Choroid plexus epithelial cell (primary cell): ENCODE results near the gene PCGF3.

ENCODE experiments used
- DNase-seq: peaks from one replicate; pipeline ENCODE4 v3.0.0-alpha.2; 2010; ENCODE audit warnings: low read depth
- H3K4me3 ChIP-seq: 2 replicates; pipeline ENCODE4 v1.5.1; 2011; ENCODE audit warnings: low read depth, mild to moderate bottlenecking, control low read depth, low read length, moderate library complexity
- TF ChIP-seq, protein P1 (sequence below): conservative IDR thresholded peaks from 2 replicates; pipeline ENCODE4 v1.5.1; 2011; ENCODE audit warnings: low read depth, mild to moderate bottlenecking, control low read depth, inconsistent platforms, low read length, moderate library complexity

PCGF3 gene

GRCh38 chr4:660401-660800 is 45.2 kb upstream of the PCGF3 start:
- TF ChIP-seq, protein P1, sequence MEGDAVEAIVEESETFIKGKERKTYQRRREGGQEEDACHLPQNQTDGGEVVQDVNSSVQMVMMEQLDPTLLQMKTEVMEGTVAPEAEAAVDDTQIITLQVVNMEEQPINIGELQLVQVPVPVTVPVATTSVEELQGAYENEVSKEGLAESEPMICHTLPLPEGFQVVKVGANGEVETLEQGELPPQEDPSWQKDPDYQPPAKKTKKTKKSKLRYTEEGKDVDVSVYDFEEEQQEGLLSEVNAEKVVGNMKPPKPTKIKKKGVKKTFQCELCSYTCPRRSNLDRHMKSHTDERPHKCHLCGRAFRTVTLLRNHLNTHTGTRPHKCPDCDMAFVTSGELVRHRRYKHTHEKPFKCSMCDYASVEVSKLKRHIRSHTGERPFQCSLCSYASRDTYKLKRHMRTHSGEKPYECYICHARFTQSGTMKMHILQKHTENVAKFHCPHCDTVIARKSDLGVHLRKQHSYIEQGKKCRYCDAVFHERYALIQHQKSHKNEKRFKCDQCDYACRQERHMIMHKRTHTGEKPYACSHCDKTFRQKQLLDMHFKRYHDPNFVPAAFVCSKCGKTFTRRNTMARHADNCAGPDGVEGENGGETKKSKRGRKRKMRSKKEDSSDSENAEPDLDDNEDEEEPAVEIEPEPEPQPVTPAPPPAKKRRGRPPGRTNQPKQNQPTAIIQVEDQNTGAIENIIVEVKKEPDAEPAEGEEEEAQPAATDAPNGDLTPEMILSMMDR = no peak
- no peak overlapping the region for H3K4me3 ChIP-seq
- DNase-seq = no peak

DNA sequence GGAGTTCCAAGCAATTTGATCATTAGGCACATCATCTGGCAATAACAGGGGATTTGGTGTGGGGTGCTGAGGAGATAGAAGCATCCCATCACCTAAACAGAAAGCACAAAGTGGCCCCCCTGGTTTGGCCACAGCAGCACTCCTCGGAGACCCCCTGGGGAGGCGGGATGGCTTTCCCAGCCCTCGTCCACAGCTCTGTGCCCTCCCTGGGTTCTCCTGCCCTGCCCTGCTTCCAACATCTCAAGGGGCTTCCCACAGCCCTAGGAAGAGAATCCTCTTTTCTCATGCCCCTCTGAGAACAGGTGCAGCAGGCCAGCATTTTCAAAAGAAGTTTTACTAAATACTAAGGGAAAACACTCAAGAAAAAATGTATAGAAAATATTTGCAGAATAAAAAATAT is 44.4 kb upstream of the PCGF3 start:
- no peak overlapping the region for H3K4me3 ChIP-seq
- TF ChIP-seq, protein P1 = no peak
- DNase-seq = no peak

DNA sequence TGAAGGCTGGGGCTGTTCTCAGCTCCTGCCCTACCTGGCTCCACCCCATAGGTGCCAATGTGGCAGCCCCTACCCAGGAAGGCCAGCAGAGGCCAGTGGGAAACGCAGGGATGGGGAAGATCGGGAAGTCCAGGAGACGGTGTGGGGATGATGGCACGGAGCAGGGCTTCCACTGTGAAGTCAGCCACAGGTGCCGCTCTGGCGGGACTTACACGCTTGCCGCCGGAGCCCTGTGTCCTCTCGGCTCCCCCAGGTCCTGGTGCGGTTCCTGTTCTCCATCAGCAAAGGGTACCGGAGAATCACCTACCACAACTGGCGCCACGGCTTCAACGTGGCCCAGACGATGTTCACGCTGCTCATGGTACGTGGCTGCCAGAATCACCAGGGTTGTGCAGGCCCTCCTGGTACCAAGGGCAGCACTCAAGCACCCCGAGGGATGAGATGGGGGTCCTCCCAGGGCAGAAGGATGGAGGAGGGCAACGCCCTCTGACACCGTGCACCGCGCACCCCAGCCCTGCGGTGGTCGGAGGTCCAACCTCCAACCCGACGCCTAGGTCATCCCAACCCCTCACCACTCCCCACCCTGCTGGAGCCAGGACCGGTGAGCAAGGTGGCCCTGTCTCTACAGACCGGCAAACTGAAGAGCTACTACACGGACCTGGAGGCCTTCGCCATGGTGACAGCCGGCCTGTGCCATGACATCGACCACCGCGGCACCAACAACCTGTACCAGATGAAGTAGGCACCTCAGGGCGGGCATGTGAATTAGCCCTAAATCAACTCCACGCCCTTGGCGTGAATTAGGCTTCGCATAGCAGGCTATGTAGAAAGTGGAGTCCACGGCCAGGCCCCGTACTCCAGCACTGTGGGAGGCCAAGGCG is 43.5 kb upstream of the PCGF3 start:
- TF ChIP-seq, protein P1 = no peak
- H3K4me3 ChIP-seq = no peak overlapping the region
- DNase-seq = no peak

DNA sequence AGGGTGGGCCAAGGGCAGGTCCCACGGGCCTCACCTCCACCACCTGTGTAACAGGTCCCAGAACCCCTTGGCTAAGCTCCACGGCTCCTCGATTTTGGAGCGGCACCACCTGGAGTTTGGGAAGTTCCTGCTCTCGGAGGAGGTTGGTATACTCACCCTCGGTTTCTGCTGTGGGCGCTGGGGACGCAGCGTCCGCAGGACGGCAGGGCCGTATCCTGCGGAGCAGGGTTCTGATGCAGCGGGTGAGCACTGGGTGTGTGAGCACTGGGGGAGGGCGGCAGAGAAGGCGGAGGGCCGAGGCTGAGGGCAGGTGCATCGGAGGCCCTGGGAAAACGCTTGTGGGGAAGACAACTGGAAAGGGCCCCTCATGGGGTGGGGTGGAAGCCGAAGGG is 42.6 kb upstream of the PCGF3 start:
- peak overlapping the region; percentile 51 for H3K4me3 ChIP-seq
- DNase-seq = no peak
- TF ChIP-seq, protein P1 = no peak

DNA sequence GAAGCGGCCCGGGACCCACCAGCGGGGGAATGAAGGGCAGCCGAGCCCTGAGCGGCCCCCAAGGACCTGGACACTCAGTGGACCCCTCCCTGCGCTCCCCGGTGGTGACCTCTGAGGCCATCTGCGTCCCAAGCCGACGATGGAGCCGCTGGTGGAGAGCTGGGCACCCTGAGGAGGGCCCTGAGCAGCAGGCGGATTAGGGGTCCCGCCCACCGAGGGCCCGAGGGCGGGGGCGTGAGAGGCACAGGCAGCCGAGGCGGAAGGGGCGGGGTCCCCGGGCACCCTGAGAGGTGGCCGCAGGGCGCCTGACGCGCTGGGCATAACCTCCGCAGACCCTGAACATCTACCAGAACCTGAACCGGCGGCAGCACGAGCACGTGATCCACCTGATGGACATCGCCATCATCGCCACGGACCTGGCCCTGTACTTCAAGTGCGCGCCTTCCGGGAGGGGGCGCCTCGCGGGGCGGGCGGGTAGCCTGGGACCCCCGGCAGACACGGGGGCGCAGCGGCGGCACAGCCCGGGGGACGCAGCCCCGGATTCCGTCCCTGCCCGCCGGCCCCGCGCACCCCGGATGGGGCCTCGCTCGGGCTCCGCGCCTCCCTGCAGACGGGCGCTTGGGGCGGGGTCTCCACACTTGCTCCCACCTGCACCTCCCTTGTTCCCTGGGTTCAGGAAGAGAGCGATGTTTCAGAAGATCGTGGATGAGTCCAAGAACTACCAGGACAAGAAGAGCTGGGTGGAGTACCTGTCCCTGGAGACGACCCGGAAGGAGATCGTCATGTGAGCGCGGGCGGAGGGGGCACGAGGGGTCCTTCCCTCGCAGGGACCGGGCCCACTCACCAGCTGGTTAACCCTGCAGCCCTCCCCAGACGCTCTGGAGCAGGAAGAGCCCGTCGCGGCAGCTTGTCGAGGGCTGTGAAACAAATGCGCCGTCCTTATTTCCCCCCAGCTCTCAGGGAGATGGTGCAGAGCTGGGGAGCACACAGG is 41.9 kb upstream of the PCGF3 start:
- TF ChIP-seq, protein P1 = no peak
- DNase-seq = no peak
- peak overlapping the region; percentile 51 for H3K4me3 ChIP-seq

DNA sequence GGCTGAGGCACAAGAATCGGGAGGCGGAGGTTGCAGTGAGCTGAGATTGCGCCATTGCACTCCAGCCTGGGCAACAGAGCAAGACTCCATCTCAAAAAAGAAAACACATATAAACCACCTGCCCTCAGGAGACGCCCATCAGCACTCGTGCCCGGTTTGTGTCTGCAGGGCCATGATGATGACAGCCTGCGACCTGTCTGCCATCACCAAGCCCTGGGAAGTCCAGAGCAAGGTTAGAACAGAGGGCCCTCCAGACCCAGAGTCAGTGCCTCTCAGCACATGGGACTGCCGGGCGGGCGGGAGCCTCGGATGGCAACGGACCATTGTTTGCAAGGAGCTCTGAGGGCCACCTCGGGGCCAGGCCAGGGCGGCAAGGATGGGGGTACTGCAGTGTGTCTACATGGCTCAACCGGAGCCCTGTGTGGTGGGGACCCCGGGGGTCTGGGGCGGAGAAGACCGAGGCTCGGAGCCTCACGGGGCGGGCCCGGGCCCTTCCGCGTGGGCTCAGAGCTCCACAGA is 40.9 kb upstream of the PCGF3 start:
- TF ChIP-seq, protein P1 = no peak
- no peak overlapping the region for H3K4me3 ChIP-seq
- DNase-seq = no peak
